ENCODE data around the gene CDC42BPA.

CDC42BPA gene

DNA sequence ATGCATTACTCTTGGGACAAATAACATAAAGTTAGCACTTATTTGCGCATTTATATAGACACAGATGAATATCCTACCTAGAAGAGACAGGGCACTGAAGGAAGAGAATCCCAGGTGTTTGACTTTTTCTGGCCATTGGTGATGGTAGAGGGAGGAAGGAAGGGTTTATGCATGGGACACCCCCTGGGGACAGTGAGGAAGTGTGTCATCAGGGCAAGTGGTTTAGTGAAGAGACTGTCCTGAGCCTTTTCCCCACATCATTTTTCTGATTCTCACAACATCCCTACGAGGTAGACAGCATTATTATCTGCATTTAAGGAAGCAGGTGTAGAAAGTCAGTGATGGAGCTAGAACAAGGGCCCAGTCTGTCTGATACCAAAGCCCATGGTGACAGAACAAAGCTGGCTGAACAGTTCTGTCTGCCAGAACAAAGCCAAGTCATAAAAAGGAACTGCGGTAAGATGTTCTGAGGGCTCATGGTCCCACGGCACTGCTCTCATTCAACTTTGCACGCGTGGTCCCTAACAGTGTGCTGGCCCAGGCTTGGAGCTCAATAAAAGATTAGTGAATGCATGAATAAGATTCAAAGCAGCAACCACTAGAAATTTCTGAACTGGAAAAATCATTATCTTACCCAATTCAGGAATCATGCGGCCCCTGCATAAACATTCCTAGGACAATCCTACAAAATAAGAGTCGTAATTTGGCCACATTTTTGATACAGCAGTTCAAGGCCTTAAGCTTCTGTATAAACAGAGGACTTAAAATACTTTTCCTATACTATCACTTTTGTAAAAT lies 12.2 kb upstream of the CDC42BPA start:
- TF ChIP-seq, protein P1, sequence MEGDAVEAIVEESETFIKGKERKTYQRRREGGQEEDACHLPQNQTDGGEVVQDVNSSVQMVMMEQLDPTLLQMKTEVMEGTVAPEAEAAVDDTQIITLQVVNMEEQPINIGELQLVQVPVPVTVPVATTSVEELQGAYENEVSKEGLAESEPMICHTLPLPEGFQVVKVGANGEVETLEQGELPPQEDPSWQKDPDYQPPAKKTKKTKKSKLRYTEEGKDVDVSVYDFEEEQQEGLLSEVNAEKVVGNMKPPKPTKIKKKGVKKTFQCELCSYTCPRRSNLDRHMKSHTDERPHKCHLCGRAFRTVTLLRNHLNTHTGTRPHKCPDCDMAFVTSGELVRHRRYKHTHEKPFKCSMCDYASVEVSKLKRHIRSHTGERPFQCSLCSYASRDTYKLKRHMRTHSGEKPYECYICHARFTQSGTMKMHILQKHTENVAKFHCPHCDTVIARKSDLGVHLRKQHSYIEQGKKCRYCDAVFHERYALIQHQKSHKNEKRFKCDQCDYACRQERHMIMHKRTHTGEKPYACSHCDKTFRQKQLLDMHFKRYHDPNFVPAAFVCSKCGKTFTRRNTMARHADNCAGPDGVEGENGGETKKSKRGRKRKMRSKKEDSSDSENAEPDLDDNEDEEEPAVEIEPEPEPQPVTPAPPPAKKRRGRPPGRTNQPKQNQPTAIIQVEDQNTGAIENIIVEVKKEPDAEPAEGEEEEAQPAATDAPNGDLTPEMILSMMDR (IDR thresholded peaks at IDR 0.05), result no peak
- no peak for TF ChIP-seq ZFX (IDR thresholded peaks at IDR 0.05; ENCODE audit: borderline replicate concordance)
- no peak overlapping the region for H3K27ac ChIP-seq

DNA sequence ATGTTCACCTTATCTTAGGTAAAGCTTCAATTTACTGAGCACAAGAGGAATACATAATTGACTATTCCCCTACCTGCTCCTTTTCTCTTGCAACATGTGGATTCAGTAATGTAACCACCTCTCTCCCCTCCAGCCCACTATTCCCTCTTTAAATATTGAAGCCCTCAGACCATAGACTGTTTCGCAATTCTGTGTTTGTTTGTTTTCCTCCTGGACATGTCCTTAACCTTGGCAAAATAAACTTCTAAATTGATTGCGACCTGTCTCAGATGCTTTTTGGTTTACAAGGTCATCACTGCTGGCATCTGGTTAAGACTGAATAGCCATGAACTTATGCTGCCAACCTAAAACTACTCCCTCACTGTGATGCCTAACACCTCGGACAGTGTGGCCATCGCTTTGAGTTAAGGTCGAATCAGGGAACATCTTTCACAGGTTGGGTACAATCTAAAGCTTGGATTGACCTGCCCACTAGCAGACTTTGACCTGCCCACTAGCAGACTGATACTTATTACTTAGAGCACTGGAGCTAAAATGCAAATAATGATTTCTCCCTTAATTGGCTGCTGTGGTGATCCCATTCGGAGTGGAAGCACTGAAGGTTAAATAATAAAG lies 10.2 kb upstream of the CDC42BPA start:
- no peak overlapping the region for H3K27ac ChIP-seq
- TF ChIP-seq ZFX (IDR thresholded peaks at IDR 0.05; ENCODE audit: borderline replicate concordance), result no peak

DNA sequence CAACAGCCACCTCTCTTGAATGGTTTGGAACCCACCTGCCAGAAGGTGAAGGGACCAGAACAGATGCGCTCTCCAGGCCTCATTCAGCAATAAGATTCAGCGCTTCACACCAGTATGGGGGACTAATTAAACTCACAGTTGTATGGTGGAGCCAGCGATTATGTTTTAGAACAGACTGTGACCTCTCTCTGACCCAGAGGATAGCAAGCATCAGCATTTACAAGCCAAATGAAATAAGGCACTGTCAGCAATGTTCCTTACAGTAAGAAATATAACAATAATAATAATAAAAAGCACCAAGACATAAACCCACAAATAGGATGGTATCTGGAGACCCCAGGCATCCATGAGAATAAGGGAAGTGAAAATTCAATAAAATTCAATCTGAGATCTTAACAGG lies 6.9 kb upstream of the CDC42BPA start:
- no peak overlapping the region for H3K27ac ChIP-seq
- TF ChIP-seq ZFX (IDR thresholded peaks at IDR 0.05; ENCODE audit: borderline replicate concordance), result no peak
- TF ChIP-seq, protein P1 (IDR thresholded peaks at IDR 0.05), result no peak

DNA sequence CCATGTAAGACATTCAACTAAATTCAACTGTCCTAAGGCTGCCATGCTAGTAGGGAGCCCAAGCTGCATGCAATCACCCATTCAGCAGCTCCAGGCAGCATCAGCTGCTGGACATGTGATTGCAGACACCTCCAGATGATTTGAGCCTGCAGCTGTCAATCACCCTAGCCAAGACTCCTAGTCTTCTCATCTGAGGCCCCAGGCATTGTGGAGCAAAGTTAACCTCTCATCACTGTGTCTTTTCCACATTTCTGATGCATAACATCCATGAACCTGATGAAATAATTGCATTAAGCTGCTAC lies 5.6 kb upstream of the CDC42BPA start:
- no peak overlapping the region for H3K27ac ChIP-seq
- TF ChIP-seq, protein P1 (IDR thresholded peaks at IDR 0.05), result no peak
- no peak for TF ChIP-seq ZFX (IDR thresholded peaks at IDR 0.05; ENCODE audit: borderline replicate concordance)

DNA sequence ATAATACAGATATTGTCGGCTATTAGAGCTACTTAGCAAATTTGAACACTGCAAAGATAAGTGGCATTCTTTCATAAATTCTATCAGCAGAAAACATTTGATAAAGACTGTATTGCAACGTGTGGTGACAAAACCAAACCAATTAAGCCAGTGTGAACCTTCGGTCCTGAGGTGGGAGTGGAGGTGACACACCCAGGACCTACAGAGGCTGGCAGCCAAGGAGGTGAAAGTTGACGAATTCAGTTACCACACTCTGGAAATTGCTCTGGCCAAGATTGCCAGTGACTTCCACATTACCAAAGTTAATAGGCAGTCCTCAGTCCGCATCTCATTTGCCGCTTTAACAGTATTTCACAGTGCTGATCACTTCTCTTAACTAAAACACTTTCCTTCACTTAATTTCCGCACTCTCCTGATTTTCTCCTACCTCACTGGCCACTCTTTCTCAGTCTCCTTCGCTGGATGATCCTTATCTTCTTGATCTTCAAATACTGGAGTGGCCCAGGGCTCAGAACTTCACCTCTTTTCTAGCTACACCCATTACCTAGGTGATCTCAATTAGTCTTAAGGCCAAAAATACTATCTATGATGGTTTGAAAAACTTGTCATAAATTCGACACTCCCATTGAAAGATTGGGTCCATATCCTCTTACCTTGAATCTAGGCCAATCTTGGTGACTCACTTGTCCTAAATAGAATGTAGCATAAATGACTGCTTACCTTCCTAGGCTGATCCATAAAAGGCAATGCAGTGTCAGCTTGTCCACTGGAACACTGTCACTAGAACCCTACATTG lies 5.1 kb upstream of the CDC42BPA start:
- H3K27ac ChIP-seq, result no peak overlapping the region
- no peak for TF ChIP-seq ZFX (IDR thresholded peaks at IDR 0.05; ENCODE audit: borderline replicate concordance)
- TF ChIP-seq, protein P1 (IDR thresholded peaks at IDR 0.05), result no peak

DNA sequence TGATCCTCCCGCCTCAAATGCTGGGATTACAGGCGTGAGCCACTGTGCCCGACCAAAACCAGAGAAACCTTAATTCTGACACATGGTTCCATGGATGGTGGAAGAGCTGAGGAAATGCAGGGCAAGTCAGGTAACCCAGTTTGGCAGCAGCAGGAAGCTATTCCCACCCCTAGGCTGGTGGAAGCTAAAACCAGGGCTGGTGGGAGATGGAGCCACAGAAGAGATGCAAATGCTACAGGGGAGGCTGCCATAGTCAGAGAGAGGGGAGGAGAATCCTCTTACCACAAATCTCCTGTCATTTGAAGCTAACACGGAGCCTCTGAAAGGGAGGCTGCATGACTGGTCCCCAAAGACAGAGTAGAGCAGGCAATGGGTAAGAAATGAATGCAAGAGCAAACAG lies 4.1 kb upstream of the CDC42BPA start:
- TF ChIP-seq, protein P1 (IDR thresholded peaks at IDR 0.05), result no peak
- no peak for TF ChIP-seq ZFX (IDR thresholded peaks at IDR 0.05; ENCODE audit: borderline replicate concordance)
- no peak overlapping the region for H3K27ac ChIP-seq

DNA sequence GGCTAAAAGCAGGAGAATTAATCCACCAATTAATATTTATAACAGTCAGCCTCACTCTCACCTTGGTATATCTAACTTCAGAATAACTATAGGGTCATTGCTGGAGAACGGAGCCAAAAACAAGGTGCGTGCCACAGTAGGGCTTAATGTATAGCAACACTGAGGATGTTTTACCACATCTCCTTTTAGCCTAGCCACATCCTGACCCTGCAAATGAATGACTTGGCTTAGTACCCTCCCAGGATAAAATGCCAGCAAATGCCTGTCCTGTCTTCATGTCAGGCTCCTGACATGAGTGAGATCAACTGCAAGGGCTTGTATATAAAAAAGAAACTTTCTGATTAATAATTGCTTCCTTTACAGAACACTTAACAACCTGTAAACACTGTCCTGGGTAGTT lies 2.7 kb upstream of the CDC42BPA start:
- TF ChIP-seq, protein P1 (IDR thresholded peaks at IDR 0.05), result no peak
- TF ChIP-seq ZFX (IDR thresholded peaks at IDR 0.05; ENCODE audit: borderline replicate concordance), result no peak
- H3K27ac ChIP-seq, result no peak overlapping the region

Measured in 22Rv1 (cell line).